ENCODE results near the gene DLL4. TPM values are rescaled to one million over a fixed set of nuclear protein-coding genes. Genes with fewer than 3 reads are reported as not detected.
A peak's percentile ranks its signal among the peaks of the same experiment; 100 is the strongest.

DLL4 gene
- total RNA-seq, 4 donors from 2014 or later, result 18.2 to 31.1 (median 22.6) TPM

DNA sequence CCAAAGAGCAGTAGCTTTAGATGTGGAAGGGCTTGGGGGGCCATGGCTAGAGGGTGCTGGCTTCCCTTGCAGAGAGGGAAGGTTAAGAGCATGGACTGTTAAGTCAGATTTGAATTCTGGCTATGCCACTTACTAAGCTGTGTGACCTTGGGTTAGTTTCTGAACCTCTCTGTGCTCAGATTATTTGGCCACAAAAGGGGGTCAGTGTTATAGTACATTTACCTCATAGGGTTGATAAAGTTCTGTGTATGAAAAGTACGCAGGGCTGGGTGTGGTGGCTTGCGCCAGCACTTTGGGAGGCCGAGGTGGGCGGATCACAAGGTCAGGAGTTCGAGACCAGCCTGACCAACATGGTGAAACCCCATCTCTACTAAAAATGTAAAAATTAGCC lies 28.1 kb upstream of the DLL4 start:
- intact Hi-C loops (cut with DNase I; ENCODE audit: low total_unique reads), result loop anchor here (5.0 to 10.0 kb wide), 2 partner anchors 124 to 286 kb away; no protein-coding TSS in a partner anchor
- Histone ChIP-seq H3K4me3 (no peak overlapping the region), H3K9me3 (no peaks in the 10 kb centered on the region), H3K36me3 (no peaks in the 10 kb centered on the region), H3K27ac (no peak overlapping the region), H3K27me3 (no peaks in the 10 kb centered on the region), H3K4me1 (peaks cover 0 to 4% of the 10 kb centered on the region in 2 donors)
- DNase-seq, result no peak
- TF ChIP-seq, protein P1, sequence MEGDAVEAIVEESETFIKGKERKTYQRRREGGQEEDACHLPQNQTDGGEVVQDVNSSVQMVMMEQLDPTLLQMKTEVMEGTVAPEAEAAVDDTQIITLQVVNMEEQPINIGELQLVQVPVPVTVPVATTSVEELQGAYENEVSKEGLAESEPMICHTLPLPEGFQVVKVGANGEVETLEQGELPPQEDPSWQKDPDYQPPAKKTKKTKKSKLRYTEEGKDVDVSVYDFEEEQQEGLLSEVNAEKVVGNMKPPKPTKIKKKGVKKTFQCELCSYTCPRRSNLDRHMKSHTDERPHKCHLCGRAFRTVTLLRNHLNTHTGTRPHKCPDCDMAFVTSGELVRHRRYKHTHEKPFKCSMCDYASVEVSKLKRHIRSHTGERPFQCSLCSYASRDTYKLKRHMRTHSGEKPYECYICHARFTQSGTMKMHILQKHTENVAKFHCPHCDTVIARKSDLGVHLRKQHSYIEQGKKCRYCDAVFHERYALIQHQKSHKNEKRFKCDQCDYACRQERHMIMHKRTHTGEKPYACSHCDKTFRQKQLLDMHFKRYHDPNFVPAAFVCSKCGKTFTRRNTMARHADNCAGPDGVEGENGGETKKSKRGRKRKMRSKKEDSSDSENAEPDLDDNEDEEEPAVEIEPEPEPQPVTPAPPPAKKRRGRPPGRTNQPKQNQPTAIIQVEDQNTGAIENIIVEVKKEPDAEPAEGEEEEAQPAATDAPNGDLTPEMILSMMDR (IDR thresholded peaks at IDR 0.05), result no peak
- no peak for TF ChIP-seq POLR2A (IDR thresholded peaks at IDR 0.05)

DNA sequence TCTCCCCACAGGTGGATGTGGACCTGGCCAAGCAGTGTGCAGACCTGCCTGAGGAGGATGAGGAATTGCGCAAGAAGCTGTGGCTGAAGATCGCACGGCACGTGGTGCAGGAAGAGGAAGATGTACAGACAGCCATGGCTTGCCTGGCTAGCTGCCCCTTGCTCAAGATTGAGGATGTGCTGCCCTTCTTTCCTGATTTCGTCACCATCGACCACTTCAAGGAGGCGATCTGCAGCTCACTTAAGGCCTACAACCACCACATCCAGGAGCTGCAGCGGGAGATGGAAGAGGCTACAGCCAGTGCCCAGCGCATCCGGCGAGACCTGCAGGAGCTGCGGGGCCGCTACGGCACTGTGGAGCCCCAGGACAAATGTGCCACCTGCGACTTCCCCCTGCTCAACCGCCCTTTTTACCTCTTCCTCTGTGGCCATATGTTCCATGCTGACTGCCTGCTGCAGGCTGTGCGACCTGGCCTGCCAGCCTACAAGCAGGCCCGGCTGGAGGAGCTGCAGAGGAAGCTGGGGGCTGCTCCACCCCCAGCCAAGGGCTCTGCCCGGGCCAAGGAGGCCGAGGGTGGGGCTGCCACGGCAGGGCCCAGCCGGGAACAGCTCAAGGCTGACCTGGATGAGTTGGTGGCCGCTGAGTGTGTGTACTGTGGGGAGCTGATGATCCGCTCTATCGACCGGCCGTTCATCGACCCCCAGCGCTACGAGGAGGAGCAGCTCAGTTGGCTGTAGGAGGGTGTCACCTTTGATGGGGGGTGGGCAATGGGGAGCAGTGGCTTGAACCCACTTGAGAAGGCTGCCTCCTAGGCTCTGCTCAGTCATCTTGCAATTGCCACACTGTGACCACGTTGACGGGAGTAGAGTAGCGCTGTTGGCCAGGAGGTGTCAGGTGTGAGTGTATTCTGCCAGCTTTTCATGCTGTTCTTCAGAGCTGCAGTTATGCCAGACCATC lies 26.3 kb upstream of the DLL4 start:
- Histone ChIP-seq H3K4me3 (no peak overlapping the region), H3K27me3 (no peaks in the 10 kb centered on the region), H3K4me1 (peaks cover 0 to 5% of the 10 kb centered on the region in 2 donors), H3K9me3 (no peaks in the 10 kb centered on the region), H3K36me3 (no peaks in the 10 kb centered on the region), H3K27ac (no peak overlapping the region)
- no peak for DNase-seq
- TF ChIP-seq POLR2A (IDR thresholded peaks at IDR 0.05), result no peak
- TF ChIP-seq, protein P1 (IDR thresholded peaks at IDR 0.05), result no peak
- intact Hi-C loops (cut with DNase I; ENCODE audit: low total_unique reads), result loop anchor here (5.0 to 10.0 kb wide), 2 partner anchors 122 to 284 kb away; no protein-coding TSS in a partner anchor

DNA sequence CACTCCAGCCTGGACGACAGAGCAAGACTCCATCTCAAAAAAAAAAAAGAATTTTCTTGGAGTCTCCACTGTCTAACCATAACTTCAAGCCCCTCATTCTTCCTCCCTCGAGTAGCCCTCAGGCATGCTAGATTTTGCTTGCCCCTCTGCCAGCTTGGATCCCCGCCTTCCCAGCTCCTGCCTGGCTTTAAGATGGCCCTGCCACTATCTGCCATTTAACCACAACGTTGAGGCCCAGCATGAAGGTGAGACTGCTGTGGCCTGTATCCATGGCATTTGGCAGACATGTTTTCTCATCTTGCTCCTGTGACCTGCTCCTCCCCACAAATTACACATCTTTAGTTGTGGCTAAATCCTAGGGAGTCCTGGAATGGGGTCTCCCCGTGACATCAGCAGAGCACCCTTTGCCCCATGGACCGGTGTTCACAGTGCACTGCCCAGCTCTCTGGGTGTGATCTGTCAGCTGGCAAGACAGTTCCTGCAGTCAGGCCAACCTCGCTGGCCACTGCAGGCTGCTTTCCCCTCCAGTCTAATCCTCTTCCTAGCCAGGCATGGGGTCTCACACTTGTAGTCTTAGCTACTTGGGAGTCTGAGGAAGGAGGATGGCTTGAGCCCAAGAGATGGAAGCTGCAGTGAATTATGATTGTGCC lies 24.5 kb upstream of the DLL4 start:
- intact Hi-C loops (cut with DNase I; ENCODE audit: low total_unique reads), result loop anchor here (5.0 to 10.0 kb wide), 2 partner anchors 120 to 283 kb away; no protein-coding TSS in a partner anchor
- TF ChIP-seq POLR2A (IDR thresholded peaks at IDR 0.05), result no peak
- TF ChIP-seq, protein P1 (IDR thresholded peaks at IDR 0.05), result no peak
- peaks cover 0 to 5% of the 10 kb centered on the region in 2 donors for H3K4me1 ChIP-seq
- H3K4me3 ChIP-seq, result no peak overlapping the region
- DNase-seq, result no peak
- H3K9me3 ChIP-seq, result no peaks in the 10 kb centered on the region
- no peaks in the 10 kb centered on the region for H3K27me3 ChIP-seq
- no peak overlapping the region for H3K27ac ChIP-seq
- H3K36me3 ChIP-seq, result no peaks in the 10 kb centered on the region

DNA sequence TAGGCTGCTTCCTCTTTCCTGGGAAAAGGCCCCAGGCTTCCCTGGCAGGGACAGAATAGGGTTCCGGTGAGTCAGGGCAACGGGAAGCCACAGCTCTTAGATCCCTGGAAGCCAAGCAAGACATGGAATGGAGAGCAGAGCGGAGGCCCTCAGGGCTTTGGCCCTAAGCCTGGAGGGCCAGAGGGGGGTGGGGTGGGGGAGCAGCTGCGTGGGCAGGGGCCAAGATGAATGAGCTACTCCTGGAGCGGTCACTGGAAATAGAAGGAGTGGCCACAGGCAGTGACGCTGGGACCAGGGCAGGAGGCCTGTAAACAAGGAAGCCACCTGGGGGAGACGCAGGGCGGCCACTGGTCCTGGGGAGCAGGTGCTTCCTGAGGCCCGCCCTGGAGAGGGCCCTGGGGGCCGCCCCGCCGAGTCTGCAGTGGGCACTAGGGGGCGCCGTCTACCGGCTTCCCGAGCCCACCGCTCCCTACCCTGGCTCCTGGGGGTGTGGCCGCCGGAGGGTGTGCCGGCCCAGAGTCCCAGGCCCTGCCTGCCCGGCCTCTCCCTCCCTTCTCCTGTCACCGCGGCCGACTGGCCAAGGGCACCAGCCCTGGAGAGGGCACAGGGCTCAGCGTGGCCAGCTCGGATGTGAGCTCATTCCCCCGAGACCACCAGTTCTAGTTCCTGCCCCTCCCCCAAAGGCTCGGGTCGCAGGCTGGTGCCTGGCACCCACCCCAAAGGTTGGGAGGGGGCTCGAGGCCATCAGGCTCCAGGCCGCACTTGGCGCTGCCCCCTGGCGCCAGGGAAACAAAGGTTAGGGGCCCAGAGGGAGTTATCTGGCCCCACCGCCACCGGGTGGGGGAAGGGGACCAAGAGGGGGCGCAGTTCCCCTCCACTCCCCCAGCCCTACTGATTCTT lies 22.8 kb upstream of the DLL4 start:
- DNase-seq, result peak; percentile 88 to 90
- H3K36me3 ChIP-seq, result no peaks in the 10 kb centered on the region
- TF ChIP-seq POLR2A (IDR thresholded peaks at IDR 0.05), result peak in 1 of 2 donors; percentile 43
- TF ChIP-seq, protein P1 (IDR thresholded peaks at IDR 0.05), result peak; percentile 72 to 88 (median 81)
- intact Hi-C loops (cut with DNase I; ENCODE audit: low total_unique reads), result loop anchor here (10.0 kb wide), 1 partner anchor 118 kb away; no protein-coding TSS in a partner anchor
- H3K9me3 ChIP-seq, result no peaks in the 10 kb centered on the region
- H3K4me1 ChIP-seq, result peaks cover 0 to 5% of the 10 kb centered on the region in 2 donors
- H3K4me3 ChIP-seq, result peak overlapping the region; percentile 21 to 38
- H3K27me3 ChIP-seq, result no peaks in the 10 kb centered on the region
- peak overlapping the region; percentile 77 to 79 for H3K27ac ChIP-seq

Measured in uterus (tissue), 4 donors.